Renal cortical epithelial cell (primary cell): Measurements from ENCODE around the gene TEN1. TPM values are rescaled to one million over a fixed set of nuclear protein-coding genes. Genes with fewer than 3 reads are reported as not detected.

Source experiments
- DNase-seq: peaks from one replicate; pipeline ENCODE4 v3.0.0-alpha.2; 2011; ENCODE audit warnings: low read depth
- total RNA-seq: library from RNA; depleted of rRNA; stranded (reverse); fragments of >200 nt; gene quantifications from 2 replicates; pipeline ENCODE4 v1.2.3, GENCODE V29; 2014

Gene TEN1
- total RNA-seq, 1 donor from 2014 or later = 15.5 TPM

DNA sequence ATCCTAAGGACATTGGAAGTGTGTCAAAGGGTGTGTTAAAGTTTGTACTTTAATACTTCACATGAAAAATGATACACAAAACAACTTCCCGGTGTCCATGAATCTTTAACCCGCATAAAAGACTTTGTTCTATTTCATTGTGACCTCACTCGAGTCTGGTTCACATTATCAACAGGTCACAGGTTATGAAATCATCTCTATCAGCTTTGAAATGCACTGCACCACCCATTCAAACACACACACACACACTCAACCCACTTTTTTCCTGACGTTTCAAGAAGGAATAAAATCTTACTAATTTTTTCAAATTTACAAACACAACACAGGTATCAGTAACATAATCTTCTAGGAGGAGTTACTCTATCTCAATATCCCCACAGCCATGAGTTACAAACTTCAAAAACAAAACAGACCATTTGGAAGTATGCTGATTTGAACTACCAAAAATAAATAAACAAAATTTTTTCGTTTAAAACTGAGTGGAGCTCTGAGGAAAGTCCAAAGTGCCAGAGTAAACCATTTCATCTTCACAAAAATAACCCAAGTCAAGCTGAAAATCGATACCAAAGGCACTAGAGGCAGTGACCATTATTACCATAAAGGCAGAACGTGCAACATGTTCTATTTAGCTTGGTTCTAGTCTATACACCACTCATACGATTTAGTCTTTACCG, 2.7 kb upstream of the TEN1 start:
- DNase-seq = no peak

DNA sequence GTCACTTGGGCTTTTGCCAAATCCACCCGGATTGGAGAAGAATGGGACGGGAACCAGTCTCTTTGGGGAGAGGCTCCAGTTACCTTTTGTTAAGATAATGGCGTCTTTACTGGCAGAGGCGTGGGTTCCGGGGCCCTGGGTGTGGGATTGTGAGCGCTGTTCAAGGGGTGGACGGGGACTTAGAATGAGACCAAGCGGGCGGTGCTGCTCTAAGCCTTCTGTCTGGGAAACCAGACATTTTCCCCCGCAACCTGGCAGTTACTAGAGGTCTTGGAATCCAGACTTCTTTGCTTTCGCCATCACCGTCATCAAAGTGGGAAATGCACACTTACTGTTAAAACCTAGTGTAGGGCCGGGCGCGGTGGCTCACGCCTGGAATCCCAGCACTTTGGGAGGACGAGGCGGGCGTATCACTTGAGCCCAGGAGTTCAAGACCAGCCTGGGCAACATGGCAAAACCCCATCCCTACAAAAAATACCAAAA, 706 bp downstream of the TEN1 start:
- DNase-seq = peak; percentile 57

- peak; percentile 42 for DNase-seq
Measured at GRCh38 chr17:75980188-75981018, 1.4 kb downstream of the TEN1 start.

DNA sequence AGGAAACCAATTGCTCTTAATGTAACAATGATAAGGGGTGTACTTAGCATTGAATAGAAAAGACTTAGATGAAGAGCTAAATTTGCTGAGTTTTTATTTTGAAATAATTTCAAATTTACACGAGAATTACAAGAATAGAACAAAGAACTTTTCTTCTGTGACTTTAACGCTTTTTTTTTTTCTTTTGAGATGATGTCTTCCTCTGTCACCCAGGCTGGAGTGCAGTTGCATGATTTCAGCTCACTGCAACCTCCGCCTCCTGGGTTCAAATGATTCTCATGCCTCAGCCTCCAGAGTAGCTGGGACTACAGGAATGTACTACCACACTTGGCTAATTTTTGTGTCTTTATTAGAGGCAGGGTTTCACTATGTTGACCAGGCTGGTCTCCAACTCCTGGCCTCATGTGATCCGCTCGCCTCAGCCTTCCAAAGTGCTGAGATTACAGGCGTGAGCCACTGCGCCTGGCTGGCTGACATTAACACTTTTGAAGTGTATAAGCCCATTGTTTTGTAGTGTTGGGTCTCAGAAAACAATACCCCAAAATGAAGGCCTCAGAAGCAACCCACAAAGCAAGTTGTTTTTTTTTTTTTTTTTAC, 2.1 kb downstream of the TEN1 start:
- DNase-seq = no peak

DNA sequence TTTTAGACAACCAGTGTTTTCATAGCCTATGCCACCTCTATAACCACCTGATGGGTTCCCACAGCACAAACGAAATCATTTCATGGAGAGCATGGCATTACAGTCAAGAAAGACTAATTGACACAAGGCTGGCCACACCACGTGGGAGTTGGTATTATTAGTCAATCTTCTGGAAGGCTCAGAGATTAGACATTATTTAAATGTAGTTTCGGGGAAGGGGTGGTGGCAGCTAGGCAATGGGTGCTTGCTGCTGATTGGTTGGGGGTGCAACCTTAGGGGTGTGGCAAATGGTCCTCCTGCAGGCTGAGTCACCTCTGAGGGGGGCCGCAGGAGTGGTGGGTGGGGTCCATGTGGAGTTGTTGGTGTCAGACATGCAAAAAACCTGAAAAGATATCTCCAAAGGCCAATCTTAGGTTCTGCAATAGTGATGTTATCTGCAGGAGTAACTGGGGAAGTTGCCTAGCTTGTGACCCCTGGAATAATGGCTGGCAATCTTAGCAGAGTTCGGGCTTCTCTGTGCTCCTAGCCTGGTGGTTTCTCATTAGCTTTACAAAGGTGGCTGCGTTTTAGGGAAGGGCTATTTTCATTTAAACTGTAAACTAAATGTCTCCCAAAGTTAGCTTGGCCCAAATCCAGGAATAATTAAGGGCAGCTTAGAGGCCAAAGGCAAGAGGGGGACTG, 4.6 kb downstream of the TEN1 start:
- DNase-seq = peak; percentile 81

DNA sequence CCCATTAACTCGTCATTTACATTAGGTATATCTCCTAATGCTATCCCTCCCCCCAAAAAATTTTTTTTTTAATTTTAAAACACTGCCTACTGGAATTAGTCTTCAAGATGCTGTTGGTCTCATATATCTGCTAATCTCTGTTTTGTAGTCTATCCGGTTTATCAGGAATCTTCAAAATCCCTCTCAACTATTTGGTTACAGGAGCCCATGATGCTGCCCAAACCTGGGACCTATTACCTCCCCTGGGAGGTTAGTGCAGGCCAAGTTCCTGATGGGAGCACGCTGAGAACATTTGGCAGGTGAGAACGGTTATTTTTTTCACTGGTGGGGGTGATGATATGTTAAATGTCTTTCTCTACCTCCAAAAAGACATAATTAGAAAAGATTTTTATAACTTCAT, 6.9 kb downstream of the TEN1 start:
- no peak for DNase-seq

DNA sequence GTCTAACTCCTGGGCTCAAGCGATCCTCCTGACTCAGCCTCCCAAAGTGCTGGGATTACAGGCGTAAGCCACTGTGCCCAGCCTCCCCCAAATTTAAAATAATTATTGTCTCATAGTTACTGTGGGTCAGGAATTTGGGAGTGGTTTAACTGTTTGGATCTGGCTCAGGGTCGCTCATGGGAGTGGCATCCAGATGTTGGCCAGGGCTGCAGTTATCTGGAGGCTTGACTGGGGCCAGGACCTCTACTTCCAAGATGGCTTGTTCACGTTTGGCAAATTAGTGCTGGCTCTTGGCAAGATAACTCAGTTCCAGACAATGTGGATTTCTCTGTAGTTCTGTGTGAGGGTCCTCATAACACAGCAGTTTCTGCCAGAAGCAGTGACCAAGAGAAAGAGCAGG, 8.0 kb downstream of the TEN1 start:
- no peak for DNase-seq

- no peak for DNase-seq
Measured at GRCh38 chr17:75991396-75991795, 12.4 kb downstream of the TEN1 start.

DNA sequence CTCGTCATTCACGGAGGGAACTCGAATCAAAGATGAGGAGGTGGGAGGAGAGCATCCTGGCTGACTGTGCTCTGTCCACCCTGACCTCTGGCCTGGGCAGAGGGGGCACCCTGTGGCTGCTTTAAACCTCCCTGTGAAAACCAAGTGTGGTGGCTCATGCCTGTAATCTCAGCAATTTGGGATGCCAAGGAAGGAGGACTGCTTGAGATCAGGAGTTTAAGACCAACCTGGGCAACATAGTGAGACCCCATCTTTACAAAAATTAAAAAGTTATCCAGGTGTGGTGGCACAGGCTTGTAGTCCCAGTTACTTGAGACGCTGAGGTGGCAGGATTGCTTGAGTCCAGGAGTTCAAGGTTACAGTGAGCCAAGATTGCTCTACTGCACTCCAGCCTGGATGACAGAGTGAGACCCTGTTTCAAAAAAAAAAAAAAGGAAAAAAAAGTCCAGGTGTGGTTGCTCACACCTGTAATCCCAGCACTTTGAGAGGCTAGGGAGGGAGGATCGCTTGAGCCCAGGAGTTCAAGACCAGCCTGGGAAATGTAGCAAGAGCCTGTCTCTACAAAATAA, 15.8 kb downstream of the TEN1 start:
- DNase-seq = no peak

DNA sequence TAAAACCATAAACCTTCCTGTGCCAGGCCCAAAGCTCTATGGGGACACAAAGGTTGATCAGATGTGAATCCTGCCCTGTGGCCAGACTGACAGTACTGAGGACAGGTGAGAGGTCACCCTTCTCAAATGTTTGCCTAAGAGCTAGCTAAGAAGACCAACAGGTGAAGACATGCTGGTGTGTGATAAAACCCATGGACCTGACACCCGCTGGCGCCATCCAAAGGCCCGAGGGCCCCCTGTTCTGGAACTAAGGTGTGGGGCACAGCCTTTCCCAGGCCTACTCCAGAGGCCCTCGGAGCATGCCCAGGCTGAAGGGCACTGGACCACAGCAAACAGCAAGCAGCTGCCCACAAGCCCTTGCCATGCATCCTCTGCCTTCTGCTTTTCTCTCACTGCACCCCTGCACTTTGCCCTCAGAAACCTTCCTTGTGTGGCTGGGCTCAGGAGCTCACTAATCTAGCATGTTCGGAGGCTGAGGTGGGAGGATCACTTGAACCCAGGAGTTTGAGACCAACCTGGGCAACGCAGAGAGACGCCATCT, 16.4 kb downstream of the TEN1 start:
- no peak for DNase-seq

DNA sequence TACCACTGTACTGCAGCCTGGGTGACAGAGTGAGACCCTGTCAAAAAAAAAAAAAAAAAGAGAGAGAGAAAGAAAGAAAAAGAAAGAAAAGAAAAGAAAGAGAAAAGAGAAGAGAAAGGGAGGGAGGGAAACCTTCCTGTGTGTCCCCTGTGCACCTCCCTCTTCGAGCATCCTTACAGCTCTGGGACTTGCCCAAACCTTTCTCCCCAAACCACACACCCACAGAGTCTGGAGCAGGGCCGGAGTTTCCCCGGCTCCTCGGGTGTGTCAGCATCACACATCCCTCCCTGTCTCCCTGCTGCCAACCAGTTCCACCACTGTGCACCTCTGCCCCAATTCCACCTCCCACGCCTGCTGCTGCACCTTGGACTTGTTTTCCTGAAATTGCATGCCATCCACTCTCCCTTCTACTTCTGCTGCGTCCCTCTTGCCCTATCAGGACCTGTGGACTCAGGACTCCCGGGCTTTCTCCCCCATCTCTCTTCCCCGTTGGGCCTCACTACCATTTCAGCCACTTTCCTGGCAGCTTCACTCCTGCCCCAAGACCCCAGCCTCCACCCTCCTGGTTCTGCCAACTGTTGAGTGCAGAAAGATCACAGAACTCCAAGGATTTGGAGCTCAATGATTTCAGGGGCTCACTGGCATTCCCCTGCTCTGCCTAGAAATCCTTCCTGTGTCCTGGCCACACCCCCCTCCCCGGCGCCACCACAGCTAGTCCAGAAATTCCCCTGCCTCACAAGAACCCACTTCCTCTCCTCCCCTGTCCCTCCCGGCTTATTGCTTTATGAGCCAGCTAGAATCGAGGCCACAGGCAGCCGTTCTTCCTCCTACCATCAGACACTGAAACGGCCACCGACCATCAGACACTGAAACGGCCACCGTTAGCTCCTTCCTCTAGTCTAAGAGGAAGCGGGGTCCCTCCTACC, 17.9 kb downstream of the TEN1 start:
- DNase-seq = peak; percentile 65

DNA sequence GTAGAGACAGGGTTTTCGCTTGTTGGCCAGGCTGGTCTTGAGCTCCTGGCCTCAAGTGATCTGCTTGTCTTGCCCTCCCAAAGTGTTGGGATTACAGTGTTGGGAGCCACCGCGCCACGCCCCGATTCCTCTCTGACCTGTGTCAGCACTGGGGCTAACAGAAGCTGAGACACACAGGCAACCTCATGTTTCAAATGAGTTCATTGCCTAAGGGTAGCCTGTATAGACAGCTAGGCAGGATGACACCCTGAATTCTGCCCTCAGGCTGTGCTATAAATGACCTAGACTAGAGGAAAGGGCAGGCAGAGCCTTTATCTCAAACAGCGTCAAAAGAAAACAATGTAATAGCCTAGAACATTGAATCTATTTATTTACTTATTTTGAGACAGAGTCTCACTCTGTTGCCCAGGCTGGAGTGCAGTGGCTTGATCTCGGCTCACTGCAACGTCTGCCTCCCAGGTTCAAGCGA, 19.3 kb downstream of the TEN1 start:
- DNase-seq = no peak

- no peak for DNase-seq
Measured at GRCh38 chr17:76000016-76000754, 21.1 kb downstream of the TEN1 start.

GRCh38 chr17:76000755-76001521, 21.9 kb downstream of the TEN1 start, which contains the start of gene CDK3:
Gene CDK3 (plus strand): TSS chr17:76000855. CDS start chr17:76001426, 571 bp downstream.
- no peak for DNase-seq

- DNase-seq = no peak
Measured at GRCh38 chr17:76002100-76002499, 23.1 kb downstream of the TEN1 start.

DNA sequence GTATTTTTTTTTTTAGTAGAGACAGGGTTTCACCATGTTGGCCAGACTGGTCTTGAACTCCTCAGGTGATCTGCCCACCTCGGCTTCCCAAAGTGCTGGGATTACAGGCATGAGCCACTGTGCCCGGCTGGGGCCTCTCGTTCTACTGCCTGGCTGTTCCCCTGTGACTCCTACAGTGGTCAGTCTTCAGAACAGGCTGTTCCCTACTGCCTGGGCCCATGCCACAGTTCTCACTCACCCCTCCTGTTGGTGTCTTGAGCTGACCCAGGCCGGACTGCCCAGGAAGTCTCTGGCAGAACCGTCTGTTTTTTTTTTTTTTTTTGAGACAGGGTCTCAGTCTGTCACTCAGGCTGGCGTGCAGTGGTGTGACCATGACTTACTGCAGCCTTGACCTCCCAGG, 24.9 kb downstream of the TEN1 start:
- DNase-seq = no peak

GRCh38 chr17:76004750-76005262, 25.8 kb downstream of the TEN1 start:
- peak; percentile 12 for DNase-seq
